Measurements from ENCODE around the gene DDX60.

DNA sequence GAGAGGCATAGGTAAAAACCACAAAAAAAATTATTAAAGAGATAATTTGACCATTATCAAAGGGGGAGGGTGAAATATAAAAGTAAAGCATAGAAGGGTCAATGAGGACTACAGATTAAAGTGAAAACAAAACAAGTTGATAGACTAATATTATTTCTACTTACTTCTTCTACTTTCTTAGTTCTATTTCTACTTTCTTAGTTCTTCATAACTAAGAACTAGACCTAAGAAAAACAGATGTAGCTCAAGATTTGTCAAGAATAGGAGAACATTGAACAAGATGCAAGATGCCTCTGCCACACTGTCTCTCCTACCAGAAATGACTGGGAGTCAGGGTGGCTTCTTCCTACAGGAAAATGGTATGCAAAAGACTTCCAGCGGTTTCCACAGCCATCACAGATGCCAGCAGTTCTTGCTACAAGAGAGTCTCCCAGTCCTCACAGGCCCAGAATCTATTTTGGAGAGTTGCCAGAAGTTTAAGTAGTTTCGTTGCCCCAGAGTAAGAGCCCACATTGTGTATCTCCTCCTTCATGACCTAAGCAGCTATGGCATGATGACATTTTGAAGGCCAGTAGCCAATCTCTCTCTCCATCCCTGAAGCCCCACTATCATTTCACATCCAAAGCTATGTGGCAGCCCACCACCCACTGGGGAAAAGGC, 42.9 kb upstream of the DDX60 start:
- TF ChIP-seq SUZ12 (IDR thresholded peaks at IDR 0.05) (no peak), FOXA1 (IDR thresholded peaks at IDR 0.05) (no peak), BHLHE40 (IDR thresholded peaks at IDR 0.05; ENCODE audit: borderline replicate concordance) (no peak), FOXM1 (IDR thresholded peaks at IDR 0.05; ENCODE audit: borderline replicate concordance) (no peak), SP1 (IDR thresholded peaks at IDR 0.05) (no peak), L3MBTL2 (conservative IDR thresholded peaks at IDR 0.05) (no peak), LEF1 (IDR thresholded peaks at IDR 0.05; ENCODE audit: borderline replicate concordance) (no peak), FOXK2 (IDR thresholded peaks at IDR 0.05) (no peak), NFRKB (IDR thresholded peaks at IDR 0.05) (no peak), TARDBP (IDR thresholded peaks at IDR 0.05) (no peak), ARNT (IDR thresholded peaks at IDR 0.05) (no peak), PKNOX1 (IDR thresholded peaks at IDR 0.05) (no peak), HDGF (IDR thresholded peaks at IDR 0.05; ENCODE audit: borderline replicate concordance) (no peak), CTBP1 (IDR thresholded peaks at IDR 0.05; ENCODE audit: borderline replicate concordance) (no peak)
